NCI-H345 treated with DMSO at 0.1 percent for 48 hours (cell line): ENCODE results near the gene CAMK2N1.
"Not testable (repeated sequence)": the region's sequence is repeated elsewhere in the genome, so short reads cannot be mapped to it uniquely, and the experiment has no call there.

Experiments
- DNase-seq: peaks from one replicate; lab custom pipeline; 2025; ENCODE audit not compliant: unreplicated experiment; lab: John Stamatoyannopoulos, UW

CAMK2N1 gene

DNA sequence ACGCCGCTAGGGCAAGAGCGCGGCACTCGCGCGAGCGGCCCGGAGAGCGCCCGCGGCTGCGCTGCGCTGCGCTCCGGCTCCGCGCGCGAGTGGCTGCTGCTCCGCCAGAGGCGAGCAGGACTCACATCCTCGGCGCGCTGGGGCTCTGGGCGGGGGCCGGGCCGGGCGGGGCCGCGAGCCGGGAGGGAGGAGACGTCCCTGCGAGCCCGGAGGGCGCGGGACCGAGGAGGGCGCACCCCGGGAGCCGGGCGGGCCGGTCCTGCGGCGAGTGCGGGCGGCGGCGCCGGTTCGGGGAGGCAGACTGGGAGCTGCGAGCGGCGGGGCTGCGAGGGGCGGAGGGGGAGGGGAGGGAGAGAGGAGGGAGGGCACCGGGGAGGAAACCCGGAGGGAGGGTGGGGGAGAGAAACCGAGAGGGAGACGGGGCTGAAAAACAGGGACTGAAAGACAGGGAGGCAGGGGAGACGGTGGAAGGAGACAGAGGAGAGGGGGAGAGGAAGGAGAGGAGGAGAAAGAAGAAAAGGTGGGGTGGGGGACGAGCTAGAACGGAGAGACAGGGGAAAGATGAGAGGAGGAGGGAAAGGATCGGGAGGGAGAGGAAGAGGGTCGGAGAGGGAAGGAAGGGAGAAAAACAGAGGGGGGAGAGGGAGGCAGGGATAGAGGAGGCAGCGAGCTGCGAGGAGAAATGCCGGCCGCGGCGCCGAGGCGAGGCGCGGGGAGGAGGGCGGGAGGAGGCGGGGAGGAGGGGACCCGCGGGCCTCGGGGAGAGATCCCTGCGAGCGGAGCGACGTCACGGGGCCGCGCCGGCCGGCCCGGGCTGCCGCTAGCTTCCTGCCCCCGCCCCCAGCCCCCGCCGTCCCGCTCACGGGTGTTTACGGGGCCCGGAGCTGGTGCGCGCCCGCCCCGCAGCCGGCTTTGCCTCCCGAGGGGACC, at the start of gene CAMK2N1:
TSS of gene CAMK2N1 (minus strand) at position 684 of the 930 bp plus-strand sequence. CDS start 831 bp downstream, outside the sequence.
- no peak for DNase-seq

DNA sequence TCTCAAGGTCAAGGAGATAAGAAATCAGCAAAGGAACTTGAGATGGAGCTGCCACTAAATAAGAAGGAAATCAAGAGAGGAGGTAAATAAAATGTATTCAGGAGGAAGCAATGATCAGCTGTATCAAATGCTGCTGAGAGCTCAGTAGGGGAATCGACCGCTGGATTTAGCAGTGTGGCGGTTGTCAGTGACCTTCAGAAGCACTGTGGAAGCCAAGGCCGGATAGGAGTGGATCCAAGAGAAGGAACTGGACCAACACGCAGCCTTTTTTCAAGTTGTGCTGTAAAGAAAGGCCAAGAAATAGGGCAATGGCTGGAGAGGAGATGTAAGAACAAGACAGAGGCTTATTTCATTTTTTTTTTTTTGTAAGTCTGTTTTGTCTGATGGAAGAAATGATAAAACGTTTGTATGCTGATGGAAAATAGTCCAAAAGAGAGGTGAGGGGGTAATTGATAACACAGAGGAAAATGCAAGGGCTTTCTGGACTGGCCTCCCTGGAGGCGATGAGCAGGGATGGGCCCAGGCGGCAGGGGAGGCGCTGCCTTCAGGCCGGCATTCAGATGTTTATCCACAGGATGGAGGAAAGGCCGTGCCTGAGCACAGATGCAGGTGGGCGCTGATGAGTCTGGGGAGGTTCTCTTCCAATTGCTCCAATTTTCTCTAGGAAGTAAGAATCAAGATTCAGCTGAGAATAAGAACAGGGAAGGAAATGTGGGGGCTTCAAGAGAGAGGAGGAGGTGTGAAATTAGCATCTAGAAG, 48.8 kb upstream of the CAMK2N1 start:
- no peak for DNase-seq

DNA sequence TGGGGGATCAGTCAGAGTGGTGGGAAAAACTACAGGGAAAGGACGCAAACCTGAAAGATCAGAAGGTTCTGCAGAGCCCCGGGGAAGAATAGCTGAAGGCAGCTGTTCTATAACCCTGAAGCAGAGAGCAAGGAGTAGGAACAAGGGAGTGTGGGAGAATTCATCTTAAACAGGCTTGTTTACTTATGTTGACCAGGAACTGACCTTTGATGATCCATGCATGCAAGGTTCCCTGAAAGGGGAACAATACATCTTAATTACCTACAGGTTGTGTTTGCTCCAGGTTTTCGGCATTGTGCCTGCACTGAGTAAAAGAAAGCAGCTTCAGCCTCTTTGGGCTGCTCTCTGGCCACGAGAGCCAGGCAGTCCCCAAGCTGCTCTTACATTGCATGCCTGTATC, 47.6 kb upstream of the CAMK2N1 start:
- no peak for DNase-seq

DNA sequence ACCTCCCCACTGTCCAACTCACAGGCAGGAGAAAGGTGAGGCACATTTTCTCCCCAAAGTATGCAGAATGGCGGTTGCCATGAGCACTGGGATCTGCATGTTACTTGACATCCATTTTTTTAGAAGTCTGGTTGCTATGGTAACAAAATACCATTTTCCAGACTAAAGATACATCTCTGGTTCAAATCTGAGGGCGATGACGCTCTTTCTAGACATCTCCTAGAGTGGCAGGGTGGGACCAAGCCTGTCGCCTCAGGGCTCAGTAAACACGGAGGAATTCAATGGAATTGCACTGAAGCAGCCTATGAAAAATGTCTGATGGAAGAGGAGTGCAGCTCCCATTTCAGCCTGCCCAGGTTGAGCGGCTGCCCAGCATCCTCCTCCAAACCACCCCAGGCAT, 44.9 kb upstream of the CAMK2N1 start:
- no peak for DNase-seq

DNA sequence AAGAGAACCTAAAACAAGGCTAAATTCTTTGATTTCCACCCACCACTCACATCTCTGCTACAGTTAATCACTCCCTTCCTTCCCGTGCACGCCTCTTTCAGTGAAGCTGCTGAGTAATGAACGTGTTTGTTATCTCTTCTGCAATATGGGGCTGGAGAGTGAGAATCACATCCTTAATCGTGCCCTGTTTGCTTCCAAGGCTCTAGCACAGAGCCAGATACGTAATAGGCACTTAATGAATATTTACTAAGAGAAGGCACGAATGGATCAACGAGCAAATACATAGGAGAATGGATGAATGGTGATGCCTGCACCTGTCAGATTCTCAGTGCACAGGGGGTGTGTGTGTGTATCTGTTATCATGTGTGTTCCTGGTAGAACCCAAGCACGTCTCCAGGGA, 44.3 kb upstream of the CAMK2N1 start:
- peak; percentile 3 for DNase-seq

DNA sequence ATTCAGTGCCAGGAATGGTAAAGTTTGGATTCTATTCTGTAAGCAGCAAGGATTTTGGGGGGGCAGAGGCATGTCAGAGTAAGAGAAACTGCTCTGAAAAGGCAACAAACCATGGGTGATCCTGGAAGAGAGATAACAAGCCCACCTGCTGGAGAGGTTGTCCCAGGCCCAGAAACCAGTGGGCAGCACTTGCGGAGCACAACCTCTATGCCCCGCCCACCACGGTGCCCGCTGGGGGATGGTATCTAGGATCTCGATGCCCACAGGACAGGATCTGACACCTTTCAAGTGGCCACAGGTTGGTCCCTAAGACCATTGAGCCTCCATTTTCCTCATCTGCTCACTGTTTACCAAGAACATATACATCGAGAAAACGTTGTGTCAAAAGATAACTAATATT, 42.2 kb upstream of the CAMK2N1 start:
- DNase-seq: no peak

DNA sequence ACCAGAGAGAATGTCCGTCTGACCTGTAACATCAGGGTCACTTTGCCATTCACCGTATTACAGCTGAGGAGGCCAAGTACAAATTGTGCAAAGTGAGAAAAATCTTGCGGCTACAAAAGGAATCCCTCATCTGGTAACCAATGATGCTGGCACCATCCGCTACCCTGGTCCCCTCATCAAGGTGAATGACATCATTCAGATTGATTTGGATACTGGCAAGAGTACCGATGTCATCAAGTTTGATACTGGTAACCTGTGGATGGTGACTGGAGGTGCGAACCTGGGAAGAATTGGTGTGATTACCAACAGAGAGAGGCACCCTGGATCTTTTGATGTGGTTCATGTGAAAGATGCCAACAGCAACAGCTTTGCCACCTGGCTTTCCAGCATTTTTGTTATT, 40.3 kb upstream of the CAMK2N1 start:
- DNase-seq: no peak

DNA sequence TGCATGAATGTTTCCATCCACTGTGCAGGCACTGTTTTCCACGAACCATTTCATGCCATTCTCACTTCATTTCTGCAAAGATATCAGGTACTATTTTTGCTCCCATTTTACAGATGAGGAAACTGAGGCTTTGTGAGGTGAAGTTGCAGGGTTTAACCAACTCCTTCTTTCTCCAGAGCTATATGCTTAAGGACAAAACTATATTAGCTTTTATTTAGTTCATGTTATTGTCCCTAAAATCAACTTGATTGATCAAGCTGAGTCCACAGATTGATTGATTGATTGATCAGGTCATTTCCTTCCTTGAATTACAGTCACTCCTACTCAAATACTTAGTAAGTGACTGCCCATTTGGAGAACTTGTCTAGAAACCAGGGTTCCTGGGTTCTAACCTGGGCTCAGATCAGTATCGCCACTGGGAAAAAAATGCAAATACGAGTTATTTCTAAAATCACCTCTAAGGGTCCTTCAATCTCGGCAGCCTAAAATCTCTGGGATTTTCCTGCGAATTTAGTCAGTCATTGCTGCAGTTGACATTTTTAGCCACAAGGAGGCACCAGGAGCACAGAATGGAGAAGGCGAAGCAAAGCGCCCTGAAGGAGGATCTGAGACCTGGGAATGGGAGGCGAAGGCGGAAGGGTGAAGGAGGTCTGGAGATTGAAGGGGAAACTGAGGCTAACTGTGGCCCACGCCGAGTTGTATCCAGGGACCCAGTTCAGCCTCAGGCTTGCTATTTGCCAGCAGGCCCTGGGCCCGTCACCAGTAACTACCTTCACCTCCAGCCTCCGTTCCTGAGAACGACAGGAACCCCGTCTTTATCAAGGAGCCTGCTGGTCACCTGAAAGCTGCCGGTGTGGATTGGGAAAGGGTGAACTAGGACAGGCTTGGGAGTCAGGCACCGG, 36.2 kb upstream of the CAMK2N1 start:
- DNase-seq: peak; percentile 68

DNA sequence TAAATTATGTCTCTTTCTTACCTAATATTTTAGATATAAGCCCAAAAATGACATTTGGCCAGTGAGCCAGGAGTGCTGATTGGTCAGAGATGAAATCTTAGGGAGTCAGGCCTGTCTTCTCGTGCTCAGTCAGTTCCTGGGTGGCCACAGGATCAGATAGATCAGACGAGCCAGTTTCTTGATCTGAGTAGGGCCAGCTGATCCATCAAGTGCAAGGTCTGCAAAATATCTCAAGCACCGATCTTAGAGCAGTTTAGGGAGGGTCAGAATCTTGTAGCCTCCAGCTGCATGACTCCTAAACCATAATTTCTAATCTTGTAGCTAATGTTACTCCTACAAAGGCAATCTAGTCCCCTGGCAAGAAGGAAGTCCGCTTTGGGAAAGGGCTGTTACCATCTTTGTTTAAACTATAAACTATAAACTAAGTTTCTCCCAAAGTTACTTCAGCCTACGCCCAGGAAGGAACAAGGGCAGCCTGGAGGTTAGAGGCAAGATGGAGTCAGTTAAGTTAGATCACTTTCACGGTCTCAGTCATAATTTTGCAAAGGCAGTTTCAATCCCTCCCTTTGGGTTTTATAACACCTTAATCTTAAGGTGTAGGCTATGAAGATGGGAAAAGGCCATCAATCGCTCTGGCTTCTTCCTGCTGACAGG, 33.7 kb upstream of the CAMK2N1 start:
- not testable (repeated sequence) for DNase-seq

DNA sequence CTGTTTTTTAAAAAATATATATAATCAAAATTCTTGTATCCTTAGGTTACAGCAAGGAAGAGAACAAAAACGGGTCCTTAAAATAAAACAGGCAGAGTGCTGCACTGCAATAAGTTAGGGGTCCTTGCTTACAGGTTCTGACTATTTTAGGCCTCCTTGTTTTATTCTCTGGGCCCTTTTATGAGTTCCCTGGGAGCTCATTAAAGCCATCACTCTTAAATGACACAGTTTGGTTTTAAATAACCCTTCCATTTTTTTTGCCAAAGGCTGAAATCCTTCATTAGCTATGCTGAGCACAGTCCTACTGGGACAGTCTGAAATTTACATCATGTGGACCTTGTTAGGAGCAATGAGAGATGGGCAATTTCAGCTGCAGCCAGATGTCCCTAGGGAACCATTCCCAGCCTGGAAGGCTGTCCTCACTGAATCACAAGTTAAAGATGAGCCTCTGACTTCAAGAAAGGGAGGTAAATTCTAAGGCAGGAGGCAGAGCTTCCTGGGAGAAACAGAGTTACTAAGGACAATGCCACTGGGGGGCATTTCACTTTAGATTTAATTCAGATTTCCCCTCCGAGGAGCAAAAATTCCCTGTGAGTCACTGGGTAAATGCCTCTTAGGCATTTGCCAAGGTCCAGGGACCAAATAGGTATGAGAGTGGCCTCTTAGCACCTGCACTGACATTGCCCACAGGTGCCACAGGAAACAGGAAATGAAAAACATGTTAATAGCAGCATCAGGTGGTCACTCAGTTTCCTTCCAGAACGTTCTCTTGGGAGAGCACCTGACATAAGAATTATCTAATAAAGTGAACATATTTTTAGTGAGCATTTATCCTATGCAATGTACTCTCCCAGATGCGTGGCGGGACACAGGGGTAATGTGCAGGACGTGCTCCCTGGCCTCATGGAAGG, 25.8 kb upstream of the CAMK2N1 start:
- DNase-seq: no peak

DNA sequence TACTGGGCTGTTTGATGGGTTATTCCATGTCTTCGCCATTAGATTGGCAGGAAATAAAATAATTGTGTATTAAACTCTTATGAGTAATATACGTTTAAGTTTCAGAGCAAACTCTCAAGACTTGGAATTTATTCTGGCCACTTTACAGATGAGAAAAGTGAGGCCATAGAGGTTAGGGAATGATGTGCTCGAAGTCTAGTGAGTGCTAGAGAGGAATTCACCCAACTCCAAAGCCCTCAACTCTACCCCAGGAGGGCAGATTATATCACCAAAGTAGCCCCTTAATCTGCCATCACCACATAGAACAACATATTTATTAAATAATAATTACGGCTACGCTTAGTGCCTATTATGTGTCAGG, 22.4 kb upstream of the CAMK2N1 start:
- DNase-seq: no peak

DNA sequence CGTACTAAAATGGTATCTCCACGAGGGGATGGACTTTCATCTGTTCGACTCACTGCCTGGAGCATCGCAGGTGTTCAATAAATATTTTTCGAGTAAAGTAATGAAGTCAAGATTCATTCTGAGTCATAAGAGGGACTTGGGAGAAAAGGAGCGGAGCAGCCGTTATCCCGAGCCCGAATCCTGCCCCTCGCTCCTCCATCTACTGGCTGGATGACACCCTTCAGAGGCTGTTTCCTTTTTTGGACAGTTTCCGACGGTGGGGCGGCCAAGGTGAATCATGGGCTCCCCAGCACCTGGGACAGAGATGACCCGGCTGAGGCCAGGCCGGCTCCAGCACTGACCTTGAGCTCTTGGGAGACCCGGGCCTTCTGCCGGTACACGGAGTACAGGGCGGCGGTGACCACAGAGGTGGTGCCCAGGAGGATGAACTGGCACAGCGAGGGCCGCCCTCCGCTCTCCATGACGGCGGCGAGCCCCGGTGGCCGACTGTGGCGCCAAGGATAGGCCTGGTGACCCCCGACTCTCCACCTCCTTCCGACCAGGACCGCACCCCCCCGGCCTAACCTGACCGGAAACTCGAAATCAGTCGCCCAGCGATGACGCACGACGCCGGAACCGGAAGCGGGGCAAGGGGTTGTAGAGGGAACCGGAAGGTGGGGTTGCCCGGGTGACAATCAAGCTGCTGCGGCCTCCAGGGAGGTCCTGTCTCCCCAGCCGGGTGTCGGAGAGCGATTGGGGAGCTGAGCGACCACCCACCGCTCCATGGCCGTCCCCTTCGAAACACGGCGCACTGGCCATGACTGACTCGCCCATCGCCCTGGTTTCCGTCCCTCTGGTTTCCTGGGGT, 21.8 kb upstream of the CAMK2N1 start, which contains the start of gene MUL1:
TSS of gene MUL1 (minus strand) at position 588 of the 847 bp plus-strand sequence. CDS start at position 461, 127 bp downstream.
- DNase-seq: peak; percentile 73

DNA sequence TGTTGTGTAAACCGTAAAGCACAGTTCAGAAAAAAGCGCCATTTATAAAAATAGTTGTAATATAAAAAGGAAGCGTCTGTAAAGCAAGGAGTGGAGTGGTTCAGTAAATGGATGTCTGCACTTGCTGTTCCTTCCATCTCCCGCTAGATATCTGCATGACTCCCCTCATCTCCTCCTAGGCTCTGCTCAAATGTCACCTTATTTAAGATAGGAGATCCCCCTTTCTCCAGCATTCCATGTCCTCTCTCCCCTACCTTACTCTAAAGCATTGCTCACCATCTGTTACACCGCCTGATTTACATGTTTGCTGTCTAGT, 21.2 kb upstream of the CAMK2N1 start:
- DNase-seq: no peak

DNA sequence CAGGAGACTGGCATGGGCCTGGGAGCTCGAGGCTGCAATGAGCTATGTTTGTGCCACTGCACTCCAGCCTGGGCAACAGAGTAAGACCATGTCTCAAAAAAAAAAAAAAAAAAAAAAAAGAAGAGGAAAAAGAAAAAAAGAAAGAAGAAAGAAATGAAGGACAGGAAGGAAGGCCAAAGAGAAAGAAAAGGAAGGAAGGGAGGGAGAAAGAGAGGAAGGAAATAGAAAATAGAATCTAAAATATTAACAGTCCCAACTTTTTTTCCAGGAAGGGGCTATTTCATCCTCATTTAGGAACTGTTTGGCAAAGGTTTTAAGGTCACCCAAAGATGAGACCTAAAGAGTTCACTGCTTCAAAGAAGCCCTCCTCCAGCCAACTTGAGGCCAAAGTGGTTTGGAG, 19.5 kb upstream of the CAMK2N1 start:
- DNase-seq: no peak

DNA sequence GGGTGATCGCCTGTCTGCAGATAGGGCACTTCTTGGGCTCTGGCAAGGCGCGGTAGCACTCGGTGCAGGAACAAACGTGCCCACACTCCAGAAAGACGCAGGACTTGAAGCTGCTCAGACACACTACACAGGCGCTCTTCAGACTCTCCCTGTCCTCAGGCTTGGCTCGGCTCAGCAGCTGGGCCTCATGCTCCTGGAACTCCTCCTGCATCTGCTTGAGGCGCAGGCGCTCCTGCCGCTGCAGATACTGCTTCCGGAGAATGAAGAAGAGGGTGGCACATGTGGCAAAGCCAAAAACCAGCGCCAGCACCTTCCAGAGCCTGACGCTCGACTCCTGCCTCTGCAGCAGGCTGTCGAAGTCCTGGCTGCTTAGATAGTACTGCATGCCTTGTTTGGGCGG, 14.7 kb upstream of the CAMK2N1 start:
- DNase-seq: no peak

DNA sequence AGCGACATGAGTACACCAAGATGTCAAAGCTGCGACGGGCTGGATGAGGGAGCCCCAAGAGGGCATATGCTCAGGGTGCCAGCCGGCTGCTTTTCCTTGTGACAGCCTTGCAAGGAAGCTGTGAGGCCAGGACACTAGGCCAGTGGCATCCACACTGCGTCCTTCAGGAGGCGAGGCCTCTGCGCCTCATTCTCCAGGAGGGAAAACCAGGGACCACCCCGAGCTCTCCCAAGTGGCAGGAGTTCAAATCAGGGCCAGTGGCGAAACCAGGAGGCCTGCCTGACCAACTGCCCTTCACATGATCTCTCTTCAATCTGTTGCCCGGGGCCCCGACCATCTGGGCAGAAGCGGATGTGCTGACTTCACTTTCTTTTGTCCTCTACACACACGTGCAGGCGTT, 13.7 kb upstream of the CAMK2N1 start:
- DNase-seq: no peak

DNA sequence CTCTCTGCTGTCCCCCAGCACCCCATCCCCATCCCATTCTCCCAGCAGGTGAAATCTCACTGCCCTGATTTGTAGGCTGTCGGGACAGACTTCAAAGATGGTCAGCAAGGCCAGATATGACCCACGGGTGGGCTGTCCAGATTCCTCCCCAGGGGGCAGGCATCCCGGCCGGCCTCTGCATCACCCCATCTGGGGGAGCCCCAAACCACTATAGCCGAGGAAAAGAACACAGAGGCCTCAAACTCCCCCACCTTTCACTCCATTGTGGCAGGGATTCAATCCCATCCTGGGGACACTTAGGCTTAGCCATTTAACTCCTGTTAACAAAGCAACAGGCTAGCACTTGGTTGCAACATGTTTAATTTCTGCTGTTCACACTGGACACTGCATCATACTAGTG, 13.1 kb upstream of the CAMK2N1 start:
- no peak for DNase-seq

DNA sequence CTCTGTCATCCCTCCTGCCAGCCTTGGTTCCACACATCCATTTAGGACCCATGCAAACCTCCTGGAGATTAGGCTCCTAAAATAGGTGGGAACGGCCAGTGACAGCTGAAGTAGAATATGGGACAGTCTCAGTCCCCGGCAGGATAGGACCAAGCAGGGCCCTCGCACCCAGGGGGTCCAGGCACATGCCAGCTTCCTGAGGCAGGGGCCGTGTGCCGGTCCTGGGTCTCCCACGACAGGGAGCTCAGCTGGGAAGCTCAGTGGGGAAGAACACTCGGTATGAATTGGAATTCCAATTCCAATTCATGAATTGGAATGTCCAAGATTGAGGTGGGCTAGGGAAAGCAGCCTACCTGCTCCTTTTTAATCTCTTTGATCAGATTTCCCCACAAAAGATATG, 12.1 kb upstream of the CAMK2N1 start:
- no peak for DNase-seq

DNA sequence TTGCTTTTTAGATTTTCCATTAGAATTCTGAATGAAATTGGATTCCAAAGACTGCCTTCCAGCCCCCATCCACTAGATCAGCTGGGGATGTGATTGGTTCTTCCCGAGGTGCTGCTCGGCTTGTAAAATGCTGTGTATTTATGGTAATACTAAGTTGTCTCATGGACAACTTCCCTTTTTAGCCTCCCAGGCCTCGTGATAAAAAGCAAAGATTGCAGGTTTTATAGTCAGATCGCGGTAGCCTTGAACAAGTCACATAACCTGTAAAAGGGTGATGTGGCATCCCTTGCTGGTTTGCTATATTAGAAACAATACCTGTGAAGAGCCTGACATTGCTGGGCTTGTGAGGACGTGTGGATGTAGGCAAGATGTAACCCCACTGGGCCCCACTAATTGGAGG, 11.5 kb upstream of the CAMK2N1 start:
- DNase-seq: no peak
